ENCODE measurements around the gene REXO5. TPM values are rescaled to one million over a fixed set of nuclear protein-coding genes. Genes with fewer than 3 reads are reported as not detected.

Gene REXO5
- total and polyA plus RNA-seq, 9 of the 15 experiments (the other 6 are each of a cell fraction or from before 2014, with no cell fraction given): 10.5 to 45.1 (median 25.4) TPM

DNA sequence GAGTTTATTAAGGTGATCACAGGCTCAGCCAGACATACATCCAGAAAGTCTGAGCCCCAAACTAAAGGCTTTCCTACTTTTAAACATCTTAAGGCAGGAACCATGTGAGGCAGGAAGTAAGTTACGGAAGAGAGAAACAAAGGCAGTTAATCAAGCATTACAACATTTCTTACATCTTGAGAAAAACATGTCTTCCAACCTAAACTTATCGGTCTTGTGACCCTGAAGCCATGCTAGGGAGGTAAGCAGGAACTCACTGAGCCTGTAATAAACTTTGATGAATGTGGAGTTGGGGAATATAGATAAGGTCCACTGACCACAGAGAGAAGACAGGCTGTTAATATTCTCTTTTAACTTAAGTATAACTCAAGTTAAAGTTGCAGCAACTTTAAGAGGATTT lies 46.0 kb upstream of the REXO5 start (continued):
- TF ChIP-seq, protein P1, sequence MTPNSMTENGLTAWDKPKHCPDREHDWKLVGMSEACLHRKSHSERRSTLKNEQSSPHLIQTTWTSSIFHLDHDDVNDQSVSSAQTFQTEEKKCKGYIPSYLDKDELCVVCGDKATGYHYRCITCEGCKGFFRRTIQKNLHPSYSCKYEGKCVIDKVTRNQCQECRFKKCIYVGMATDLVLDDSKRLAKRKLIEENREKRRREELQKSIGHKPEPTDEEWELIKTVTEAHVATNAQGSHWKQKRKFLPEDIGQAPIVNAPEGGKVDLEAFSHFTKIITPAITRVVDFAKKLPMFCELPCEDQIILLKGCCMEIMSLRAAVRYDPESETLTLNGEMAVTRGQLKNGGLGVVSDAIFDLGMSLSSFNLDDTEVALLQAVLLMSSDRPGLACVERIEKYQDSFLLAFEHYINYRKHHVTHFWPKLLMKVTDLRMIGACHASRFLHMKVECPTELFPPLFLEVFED (CRISPR knock-in tag; conservative IDR thresholded peaks at IDR 0.05): no peak
- TF ChIP-seq GABPA (tag; conservative IDR thresholded peaks at IDR 0.05; ENCODE audit: low read depth) (peak; percentile 33; the same call in 1 of the 2 replicates), ZNF41 (CRISPR knock-in tag; conservative IDR thresholded peaks at IDR 0.05) (peak; percentile 6; the same call in 1 of the 2 replicates), SMAD3 (CRISPR knock-in tag; conservative IDR thresholded peaks at IDR 0.05) (peak; percentile 68; the same call in 1 of the 2 replicates), CBX3 (IDR thresholded peaks at IDR 0.05; ENCODE audit: borderline replicate concordance in 1 of 2, low read length in 2 of 2) (peak in 1 of 2 experiments; percentile 40; a peak in 1 of 3 replicates), BRF1 (IDR thresholded peaks at IDR 0.05; ENCODE audit: borderline replicate concordance, extremely low read depth, insufficient read length) (no peak), DACH1 (IDR thresholded peaks at IDR 0.05; ENCODE audit: partially characterized antibody) (no peak), ILK (tag; IDR thresholded peaks at IDR 0.05; ENCODE audit: borderline replicate concordance, low read depth) (no peak), SETDB1 (IDR thresholded peaks at IDR 0.05; ENCODE audit: low read length) (no peak)
- TF ChIP-seq, protein P2, sequence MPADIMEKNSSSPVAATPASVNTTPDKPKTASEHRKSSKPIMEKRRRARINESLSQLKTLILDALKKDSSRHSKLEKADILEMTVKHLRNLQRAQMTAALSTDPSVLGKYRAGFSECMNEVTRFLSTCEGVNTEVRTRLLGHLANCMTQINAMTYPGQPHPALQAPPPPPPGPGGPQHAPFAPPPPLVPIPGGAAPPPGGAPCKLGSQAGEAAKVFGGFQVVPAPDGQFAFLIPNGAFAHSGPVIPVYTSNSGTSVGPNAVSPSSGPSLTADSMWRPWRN (IDR thresholded peaks at IDR 0.05; ENCODE audit: low read depth): no peak
- TF ChIP-seq, protein P3, sequence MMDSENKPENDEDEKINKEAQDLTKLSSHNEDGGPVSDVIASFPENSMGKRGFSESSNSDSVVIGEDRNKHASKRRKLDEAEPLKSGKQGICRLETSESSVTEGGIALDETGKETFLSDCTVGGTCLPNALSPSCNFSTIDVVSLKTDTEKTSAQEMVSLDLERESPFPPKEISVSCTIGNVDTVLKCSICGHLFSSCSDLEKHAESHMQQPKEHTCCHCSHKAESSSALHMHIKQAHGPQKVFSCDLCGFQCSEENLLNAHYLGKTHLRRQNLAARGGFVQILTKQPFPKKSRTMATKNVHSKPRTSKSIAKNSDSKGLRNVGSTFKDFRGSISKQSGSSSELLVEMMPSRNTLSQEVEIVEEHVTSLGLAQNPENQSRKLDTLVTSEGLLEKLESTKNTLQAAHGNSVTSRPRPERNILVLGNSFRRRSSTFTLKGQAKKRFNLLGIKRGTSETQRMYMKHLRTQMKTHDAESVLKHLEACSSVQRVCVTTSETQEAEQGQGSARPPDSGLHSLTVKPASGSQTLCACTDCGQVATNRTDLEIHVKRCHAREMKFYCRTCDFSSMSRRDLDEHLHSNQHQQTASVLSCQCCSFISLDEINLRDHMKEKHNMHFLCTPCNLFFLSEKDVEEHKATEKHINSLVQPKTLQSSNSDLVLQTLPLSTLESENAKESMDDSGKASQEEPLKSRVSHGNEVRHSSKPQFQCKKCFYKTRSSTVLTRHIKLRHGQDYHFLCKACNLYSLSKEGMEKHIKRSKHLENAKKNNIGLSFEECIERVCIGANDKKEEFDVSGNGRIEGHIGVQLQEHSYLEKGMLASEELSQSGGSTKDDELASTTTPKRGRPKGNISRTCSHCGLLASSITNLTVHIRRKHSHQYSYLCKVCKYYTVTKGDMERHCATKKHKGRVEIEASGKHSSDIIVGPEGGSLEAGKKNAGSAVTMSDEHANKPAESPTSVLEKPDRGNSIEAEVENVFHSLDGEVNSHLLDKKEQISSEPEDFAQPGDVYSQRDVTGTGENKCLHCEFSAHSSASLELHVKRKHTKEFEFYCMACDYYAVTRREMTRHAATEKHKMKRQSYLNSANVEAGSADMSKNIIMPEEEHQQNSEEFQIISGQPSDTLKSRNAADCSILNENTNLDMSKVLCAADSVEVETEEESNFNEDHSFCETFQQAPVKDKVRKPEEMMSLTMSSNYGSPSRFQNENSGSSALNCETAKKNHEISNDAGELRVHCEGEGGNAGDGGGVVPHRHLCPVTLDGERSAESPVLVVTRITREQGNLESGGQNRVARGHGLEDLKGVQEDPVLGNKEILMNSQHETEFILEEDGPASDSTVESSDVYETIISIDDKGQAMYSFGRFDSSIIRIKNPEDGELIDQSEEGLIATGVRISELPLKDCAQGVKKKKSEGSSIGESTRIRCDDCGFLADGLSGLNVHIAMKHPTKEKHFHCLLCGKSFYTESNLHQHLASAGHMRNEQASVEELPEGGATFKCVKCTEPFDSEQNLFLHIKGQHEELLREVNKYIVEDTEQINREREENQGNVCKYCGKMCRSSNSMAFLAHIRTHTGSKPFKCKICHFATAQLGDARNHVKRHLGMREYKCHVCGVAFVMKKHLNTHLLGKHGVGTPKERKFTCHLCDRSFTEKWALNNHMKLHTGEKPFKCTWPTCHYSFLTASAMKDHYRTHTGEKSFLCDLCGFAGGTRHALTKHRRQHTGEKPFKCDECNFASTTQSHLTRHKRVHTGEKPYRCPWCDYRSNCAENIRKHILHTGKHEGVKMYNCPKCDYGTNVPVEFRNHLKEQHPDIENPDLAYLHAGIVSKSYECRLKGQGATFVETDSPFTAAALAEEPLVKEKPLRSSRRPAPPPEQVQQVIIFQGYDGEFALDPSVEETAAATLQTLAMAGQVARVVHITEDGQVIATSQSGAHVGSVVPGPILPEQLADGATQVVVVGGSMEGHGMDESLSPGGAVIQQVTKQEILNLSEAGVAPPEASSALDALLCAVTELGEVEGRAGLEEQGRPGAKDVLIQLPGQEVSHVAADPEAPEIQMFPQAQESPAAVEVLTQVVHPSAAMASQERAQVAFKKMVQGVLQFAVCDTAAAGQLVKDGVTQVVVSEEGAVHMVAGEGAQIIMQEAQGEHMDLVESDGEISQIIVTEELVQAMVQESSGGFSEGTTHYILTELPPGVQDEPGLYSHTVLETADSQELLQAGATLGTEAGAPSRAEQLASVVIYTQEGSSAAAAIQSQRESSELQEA (IDR thresholded peaks at IDR 0.05; ENCODE audit: low read depth): no peak
- TF ChIP-seq, protein P4, sequence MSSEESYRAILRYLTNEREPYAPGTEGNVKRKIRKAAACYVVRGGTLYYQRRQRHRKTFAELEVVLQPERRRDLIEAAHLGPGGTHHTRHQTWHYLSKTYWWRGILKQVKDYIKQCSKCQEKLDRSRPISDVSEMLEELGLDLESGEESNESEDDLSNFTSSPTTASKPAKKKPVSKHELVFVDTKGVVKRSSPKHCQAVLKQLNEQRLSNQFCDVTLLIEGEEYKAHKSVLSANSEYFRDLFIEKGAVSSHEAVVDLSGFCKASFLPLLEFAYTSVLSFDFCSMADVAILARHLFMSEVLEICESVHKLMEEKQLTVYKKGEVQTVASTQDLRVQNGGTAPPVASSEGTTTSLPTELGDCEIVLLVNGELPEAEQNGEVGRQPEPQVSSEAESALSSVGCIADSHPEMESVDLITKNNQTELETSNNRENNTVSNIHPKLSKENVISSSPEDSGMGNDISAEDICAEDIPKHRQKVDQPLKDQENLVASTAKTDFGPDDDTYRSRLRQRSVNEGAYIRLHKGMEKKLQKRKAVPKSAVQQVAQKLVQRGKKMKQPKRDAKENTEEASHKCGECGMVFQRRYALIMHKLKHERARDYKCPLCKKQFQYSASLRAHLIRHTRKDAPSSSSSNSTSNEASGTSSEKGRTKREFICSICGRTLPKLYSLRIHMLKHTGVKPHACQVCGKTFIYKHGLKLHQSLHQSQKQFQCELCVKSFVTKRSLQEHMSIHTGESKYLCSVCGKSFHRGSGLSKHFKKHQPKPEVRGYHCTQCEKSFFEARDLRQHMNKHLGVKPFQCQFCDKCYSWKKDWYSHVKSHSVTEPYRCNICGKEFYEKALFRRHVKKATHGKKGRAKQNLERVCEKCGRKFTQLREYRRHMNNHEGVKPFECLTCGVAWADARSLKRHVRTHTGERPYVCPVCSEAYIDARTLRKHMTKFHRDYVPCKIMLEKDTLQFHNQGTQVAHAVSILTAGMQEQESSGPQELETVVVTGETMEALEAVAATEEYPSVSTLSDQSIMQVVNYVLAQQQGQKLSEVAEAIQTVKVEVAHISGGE (CRISPR knock-in tag; IDR thresholded peaks at IDR 0.05): peak in 1 of 3 experiments; percentile 64; a peak in 2 of 6 replicates
